Mucosa of stomach (tissue), 1 donor: ENCODE data around the gene MEGF6.

Experiments used
- H3K27me3 ChIP-seq: one replicate; pipeline ENCODE4 v1.7.0; 2013; ENCODE audit warnings: mild to moderate bottlenecking, low read length; ENCODE audit not compliant: control insufficient read depth, insufficient read depth
- H3K36me3 ChIP-seq: one replicate; pipeline ENCODE4 v1.7.0; 2013; ENCODE audit warnings: low read length; ENCODE audit not compliant: control insufficient read depth, insufficient read depth
- H3K4me1 ChIP-seq: one replicate; pipeline ENCODE4 v1.7.0; 2013; ENCODE audit warnings: mild to moderate bottlenecking, low read length; ENCODE audit not compliant: control insufficient read depth, insufficient read depth
- H3K4me3 ChIP-seq: one replicate; pipeline ENCODE4 v1.7.0; 2013; ENCODE audit warnings: low read length
- H3K9ac ChIP-seq: one replicate; pipeline ENCODE4 v1.7.0; 2013; ENCODE audit warnings: mild to moderate bottlenecking, low read length, moderate library complexity
- H3K9me3 ChIP-seq: one replicate; pipeline ENCODE4 v1.7.0; 2013; ENCODE audit warnings: mild to moderate bottlenecking, low read length, moderate library complexity; ENCODE audit not compliant: control insufficient read depth
- donor health status: Pancreatic carcinoma.

The MEGF6 gene

DNA sequence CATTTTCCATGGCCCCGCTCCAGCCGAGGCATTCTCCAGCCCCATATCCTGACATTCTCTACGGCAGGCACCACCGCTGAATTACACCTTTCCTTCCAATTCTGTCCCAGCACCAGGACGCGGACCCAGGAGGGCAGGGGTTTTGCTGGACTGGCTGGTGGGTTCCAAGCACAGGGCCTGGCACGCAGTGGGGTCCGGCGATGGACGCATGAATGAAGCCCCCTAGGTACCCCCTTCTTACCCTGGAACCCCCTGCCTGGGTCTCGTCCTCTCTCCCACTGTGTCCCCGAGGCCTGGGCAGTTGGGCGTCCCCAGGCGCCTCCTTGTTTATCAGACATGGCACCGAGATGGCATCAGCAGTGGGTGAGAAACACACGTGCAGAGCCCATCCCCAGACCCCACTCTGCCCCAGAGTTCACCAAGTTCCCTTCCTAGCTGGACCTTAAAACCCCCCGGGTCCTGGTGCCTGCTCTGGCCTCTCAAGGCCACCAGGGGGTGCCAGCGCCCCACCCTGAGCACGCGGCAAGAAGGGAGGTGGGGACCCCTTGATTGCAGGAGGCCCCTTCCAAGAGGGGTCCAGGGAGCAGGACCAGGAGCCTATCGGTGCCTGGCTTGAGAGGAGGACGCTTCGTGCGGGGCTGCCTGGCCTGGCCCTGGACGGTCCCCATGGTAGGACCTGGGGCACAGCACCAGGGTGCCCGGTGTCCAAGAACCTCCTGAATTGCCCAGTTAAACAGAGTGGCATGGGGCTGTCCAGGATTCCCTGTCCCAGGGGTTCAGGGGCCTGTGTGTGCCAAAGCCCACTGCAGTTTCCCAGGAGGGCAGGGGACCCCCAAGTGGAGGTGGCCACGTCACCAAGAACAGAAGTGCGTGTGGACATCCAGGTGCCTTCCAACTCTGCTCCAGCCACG is 46.1 kb downstream of the MEGF6 start:
- H3K9ac ChIP-seq, result no peak overlapping the region
- H3K36me3 ChIP-seq, result no peaks in the 10 kb centered on the region
- no peaks in the 10 kb centered on the region for H3K4me1 ChIP-seq
- H3K4me3 ChIP-seq, result no peak overlapping the region
- no peaks in the 10 kb centered on the region for H3K9me3 ChIP-seq
- H3K27me3 ChIP-seq, result no peaks in the 10 kb centered on the region

- Histone ChIP-seq H3K4me1 (no peaks in the 10 kb centered on the region), H3K36me3 (no peaks in the 10 kb centered on the region)
Observed at GRCh38 chr1:3563610-3564009, 47.7 kb downstream of the MEGF6 start.

GRCh38 chr1:3563125-3563524 is 48.2 kb downstream of the MEGF6 start:
- no peak overlapping the region for H3K9ac ChIP-seq
- no peaks in the 10 kb centered on the region for H3K36me3 ChIP-seq
- H3K9me3 ChIP-seq, result no peaks in the 10 kb centered on the region
- no peaks in the 10 kb centered on the region for H3K27me3 ChIP-seq
- no peak overlapping the region for H3K4me3 ChIP-seq
- no peaks in the 10 kb centered on the region for H3K4me1 ChIP-seq

More at GRCh38 chr1:3563610-3564009, 47.7 kb downstream of the MEGF6 start:
- Histone ChIP-seq H3K9ac (no peak overlapping the region), H3K27me3 (no peaks in the 10 kb centered on the region), H3K9me3 (no peaks in the 10 kb centered on the region), H3K4me3 (no peak overlapping the region)

- H3K9me3 ChIP-seq, result no peaks in the 10 kb centered on the region
- no peak overlapping the region for H3K9ac ChIP-seq
- H3K27me3 ChIP-seq, result no peaks in the 10 kb centered on the region
- no peak overlapping the region for H3K4me3 ChIP-seq
- no peaks in the 10 kb centered on the region for H3K4me1 ChIP-seq
- no peaks in the 10 kb centered on the region for H3K36me3 ChIP-seq
Observed at GRCh38 chr1:3562712-3563111, 48.6 kb downstream of the MEGF6 start.

GRCh38 chr1:3561702-3562101 is 49.6 kb downstream of the MEGF6 start:
- H3K9ac ChIP-seq, result no peak overlapping the region
- no peak overlapping the region for H3K4me3 ChIP-seq
- no peaks in the 10 kb centered on the region for H3K9me3 ChIP-seq
- no peaks in the 10 kb centered on the region for H3K36me3 ChIP-seq
- H3K4me1 ChIP-seq, result no peaks in the 10 kb centered on the region
- H3K27me3 ChIP-seq, result no peaks in the 10 kb centered on the region

GRCh38 chr1:3560981-3561380 is 50.3 kb downstream of the MEGF6 start:
- Histone ChIP-seq H3K36me3 (no peaks in the 10 kb centered on the region), H3K27me3 (no peaks in the 10 kb centered on the region)

GRCh38 chr1:3560251-3560871 is 50.9 kb downstream of the MEGF6 start:
- H3K9ac ChIP-seq, result no peak overlapping the region
- no peaks in the 10 kb centered on the region for H3K27me3 ChIP-seq
- no peaks in the 10 kb centered on the region for H3K36me3 ChIP-seq
- no peak overlapping the region for H3K4me3 ChIP-seq
- H3K4me1 ChIP-seq, result no peaks in the 10 kb centered on the region
- H3K9me3 ChIP-seq, result no peaks in the 10 kb centered on the region

More at GRCh38 chr1:3560981-3561380, 50.3 kb downstream of the MEGF6 start:
- Histone ChIP-seq H3K4me1 (no peaks in the 10 kb centered on the region), H3K9me3 (no peaks in the 10 kb centered on the region), H3K9ac (no peak overlapping the region), H3K4me3 (no peak overlapping the region)

GRCh38 chr1:3558036-3558726 is 53.1 kb downstream of the MEGF6 start:
- H3K4me3 ChIP-seq, result no peak overlapping the region
- no peaks in the 10 kb centered on the region for H3K9me3 ChIP-seq
- H3K4me1 ChIP-seq, result peaks cover 4% of the 10 kb centered on the region
- H3K36me3 ChIP-seq, result no peaks in the 10 kb centered on the region
- H3K9ac ChIP-seq, result no peak overlapping the region
- H3K27me3 ChIP-seq, result no peaks in the 10 kb centered on the region

GRCh38 chr1:3557366-3557765 is 53.9 kb downstream of the MEGF6 start:
- no peak overlapping the region for H3K4me3 ChIP-seq
- H3K36me3 ChIP-seq, result no peaks in the 10 kb centered on the region
- no peak overlapping the region for H3K9ac ChIP-seq
- no peaks in the 10 kb centered on the region for H3K9me3 ChIP-seq
- peaks cover 4% of the 10 kb centered on the region for H3K4me1 ChIP-seq
- no peaks in the 10 kb centered on the region for H3K27me3 ChIP-seq

DNA sequence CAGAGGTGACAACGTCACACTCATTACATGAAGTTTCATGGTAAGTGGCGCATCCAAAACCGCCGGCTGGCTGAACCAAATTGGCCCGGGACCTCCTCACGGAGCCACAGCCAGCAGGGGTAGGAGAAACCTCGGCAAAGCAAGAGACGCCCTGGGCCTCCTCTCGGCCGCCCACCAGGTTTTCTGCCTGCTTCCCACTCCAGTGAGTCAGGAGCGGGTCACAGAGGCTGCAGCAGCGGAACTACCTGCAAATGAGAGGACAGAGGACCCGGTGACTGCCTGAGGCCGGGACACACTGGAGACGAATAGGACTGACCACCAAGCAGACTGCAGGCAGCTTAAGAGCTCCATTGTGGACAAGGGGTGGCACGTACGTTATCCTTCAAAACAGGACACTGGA is 55.0 kb downstream of the MEGF6 start:
- H3K4me3 ChIP-seq, result no peak overlapping the region
- H3K9me3 ChIP-seq, result no peaks in the 10 kb centered on the region
- no peaks in the 10 kb centered on the region for H3K36me3 ChIP-seq
- H3K4me1 ChIP-seq, result peaks cover 4% of the 10 kb centered on the region
- no peak overlapping the region for H3K9ac ChIP-seq
- peaks cover 3% of the 10 kb centered on the region for H3K27me3 ChIP-seq

DNA sequence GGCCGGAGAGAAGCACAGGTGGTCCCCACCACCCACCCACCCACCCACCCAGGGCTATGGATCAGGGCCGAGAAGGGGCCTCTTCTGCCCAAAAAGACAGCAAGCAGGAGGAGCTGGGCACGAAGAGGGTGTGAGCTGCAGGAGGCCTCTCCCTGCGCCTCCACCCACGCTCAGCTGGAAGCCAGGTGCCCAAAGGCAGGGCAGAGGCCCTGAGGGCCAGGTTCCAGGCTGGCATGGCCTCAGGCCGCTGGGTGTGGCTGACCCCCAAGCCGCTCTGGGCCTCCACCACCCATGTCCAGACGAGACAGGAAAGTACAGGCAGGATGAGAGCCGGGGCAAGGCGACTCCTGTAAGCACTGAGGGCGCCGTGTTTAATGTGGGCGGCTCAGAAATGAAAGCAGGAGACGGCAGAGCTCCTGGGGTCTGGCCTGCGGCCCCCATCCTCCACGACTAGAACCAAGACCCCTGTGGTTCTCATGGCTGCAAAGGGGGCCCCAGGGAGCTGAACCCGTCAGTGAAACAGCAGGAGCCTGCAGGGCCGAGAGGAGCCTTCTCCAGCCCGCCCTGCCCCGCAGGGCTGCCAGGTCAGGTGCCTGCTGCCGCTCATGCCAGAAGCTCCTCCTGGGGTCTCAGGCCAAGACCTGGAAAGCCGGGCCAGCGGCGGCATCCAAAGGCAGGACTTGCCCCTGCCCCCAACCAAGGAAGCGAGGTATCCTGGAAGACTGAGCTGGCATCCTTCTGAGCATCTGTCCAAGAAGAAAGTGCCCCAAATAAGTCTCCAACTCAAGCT is 56.0 kb downstream of the MEGF6 start:
- Histone ChIP-seq H3K9ac (no peak overlapping the region), H3K4me1 (peaks cover 4% of the 10 kb centered on the region), H3K4me3 (no peak overlapping the region), H3K27me3 (peaks cover 3% of the 10 kb centered on the region), H3K36me3 (no peaks in the 10 kb centered on the region), H3K9me3 (no peaks in the 10 kb centered on the region)
